Stimulated activated memory B cell treated with anti-CD40 and anti-IgM and Interleukin-4, amounts not matched to agents 10 μg/mL and 1 μg/mL and 100 μg/mL, for 72 hours (primary cell): Measurements from ENCODE around the gene LRRC61.

Source experiments
- ATAC-seq: fragments of 150-1000 bp; cut with Tn5 transposase; 2 replicates; pipeline ENCODE4 v1.10.0; 2021
- H3K27ac Mint-ChIP-seq: one replicate; pipeline ENCODE4 v1.8.0; 2022; ENCODE audit warnings: mild to moderate bottlenecking, mixed read lengths
- H3K27me3 Mint-ChIP-seq: one replicate; pipeline ENCODE4 v1.8.0; 2022; ENCODE audit warnings: mixed read lengths
- H3K36me3 Mint-ChIP-seq: one replicate; pipeline ENCODE4 v1.8.0; 2022; ENCODE audit warnings: mixed read lengths
- H3K4me1 Mint-ChIP-seq: one replicate; pipeline ENCODE4 v1.8.0; 2022; ENCODE audit warnings: mixed read lengths
- H3K4me3 Mint-ChIP-seq: one replicate; pipeline ENCODE4 v1.8.0; 2022; ENCODE audit warnings: mild to moderate bottlenecking, moderate library complexity, mixed read lengths
- H3K9me3 Mint-ChIP-seq: one replicate; pipeline ENCODE4 v1.8.0; 2022; ENCODE audit warnings: mixed read lengths

Gene LRRC61

DNA sequence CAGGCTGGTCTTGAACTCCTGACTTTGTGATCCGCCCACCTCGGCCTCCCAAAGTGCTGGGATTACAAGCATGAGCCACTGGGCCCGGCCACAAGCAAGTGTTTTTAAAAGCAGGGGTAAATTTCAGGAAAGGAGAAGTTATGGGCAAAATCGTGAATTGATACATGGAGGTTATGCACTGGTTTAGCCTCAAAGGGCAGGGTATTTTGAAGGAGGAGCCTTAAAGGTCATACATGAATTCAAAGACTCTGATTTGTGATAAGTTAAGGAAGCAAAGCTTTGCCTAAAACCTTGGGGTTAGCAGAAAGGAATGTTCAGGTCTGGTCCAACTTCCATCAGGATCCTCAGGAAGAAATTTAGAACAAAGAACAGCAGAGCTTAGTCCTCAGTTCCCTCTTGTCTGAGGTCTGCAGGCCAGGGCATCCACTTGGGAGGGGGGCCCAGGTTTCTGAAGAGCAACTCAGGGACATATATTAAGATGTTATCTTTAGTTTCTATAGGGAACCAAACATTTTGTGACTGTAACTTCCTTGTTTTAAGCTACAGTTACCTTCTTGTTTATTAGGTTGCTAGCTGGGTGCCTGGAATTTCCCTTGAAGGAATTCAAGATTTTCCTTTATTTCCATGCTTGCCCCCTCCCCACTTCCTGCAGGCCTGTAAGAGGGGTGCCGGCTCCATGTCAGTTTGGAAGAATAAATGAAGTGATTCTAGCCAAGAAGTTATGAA, 42.7 kb downstream of the LRRC61 start:
- peak; percentile 34 for ATAC-seq
- Mint-ChIP-seq H3K9me3 (no peaks in the 10 kb centered on the region), H3K36me3 (peaks cover 11% of the 10 kb centered on the region), H3K27ac (peak overlapping the region; percentile 98), H3K27me3 (no peaks in the 10 kb centered on the region), H3K4me1 (peaks cover 60% of the 10 kb centered on the region), H3K4me3 (peak overlapping the region; percentile 56)

DNA sequence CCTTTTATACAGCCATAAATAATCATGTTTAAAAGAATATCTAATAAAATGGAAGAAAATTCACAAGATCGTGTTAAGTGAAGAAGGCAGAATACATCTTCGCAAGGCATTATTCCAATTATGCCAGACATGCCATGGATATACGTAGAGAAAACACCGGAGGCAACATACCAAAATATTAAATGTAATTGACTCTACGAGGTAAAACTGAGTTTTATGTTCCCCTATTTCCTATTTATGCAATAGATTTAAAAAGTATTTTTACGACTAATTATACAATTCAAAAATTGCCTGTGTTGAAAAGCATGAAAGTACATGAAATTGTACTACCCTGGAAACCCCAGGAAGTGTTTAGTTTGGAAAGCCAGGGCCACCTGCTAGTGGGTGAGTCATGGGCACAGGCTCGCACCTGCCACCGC, 44.5 kb downstream of the LRRC61 start:
- Mint-ChIP-seq H3K27ac (peak overlapping the region; percentile 98), H3K4me3 (peak overlapping the region; percentile 91), H3K9me3 (no peaks in the 10 kb centered on the region), H3K36me3 (peaks cover 20% of the 10 kb centered on the region), H3K27me3 (no peaks in the 10 kb centered on the region), H3K4me1 (peaks cover 63% of the 10 kb centered on the region)
- no peak for ATAC-seq

DNA sequence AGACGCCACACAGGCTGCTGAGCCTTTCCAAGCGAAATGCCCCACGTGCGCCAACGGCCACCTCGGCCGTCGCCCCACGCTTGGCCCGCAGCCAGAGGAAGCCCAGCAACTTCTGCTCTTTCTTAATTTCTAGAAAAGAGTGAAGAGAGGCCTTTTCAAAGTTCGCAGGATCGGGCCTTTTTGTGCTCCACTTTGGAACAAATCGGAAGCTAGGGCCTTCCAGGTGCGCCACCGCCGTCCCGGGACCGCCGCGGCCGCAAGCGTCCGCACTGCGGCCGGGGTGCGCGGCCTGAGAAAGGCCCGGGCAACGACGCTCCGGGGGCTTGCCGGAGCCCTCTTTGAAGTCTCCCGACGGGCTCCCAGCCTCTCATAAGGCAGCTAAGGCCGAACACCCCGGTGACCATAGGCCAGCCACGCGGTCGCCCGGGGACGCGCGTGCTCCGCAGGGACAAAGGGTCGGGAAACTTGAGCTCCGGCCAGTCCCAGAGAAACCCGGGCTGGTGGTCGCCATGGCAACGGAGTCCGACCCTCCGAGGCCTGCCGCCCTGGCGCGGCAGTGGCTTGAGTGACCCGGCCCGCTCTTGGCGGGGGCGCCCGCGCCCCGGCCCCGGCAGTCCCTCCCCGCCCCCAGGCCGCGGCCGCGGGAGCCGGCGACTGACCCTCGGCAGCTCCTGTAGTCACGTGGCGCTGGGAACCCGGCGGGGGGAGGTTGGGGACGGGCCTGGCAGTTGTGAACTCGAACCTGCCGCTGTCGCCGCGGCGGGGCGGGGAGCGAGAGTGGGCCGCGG, 45.1 kb downstream of the LRRC61 start, which contains the start of gene REPIN1:
Gene REPIN1, plus strand, starts transcription at position 727 of the 788 bp plus-strand sequence. CDS start 890 bp downstream, outside the sequence.
- Mint-ChIP-seq H3K27ac (peak within 1 kb of the TSS; percentile 98), H3K36me3 (peaks cover 26% of the 10 kb centered on the region), H3K27me3 (no peaks in the 10 kb centered on the region), H3K9me3 (no peaks in the 10 kb centered on the region), H3K4me3 (peak within 1 kb of the TSS; percentile 93), H3K4me1 (peaks cover 63% of the 10 kb centered on the region)
- peak; percentile 77 for ATAC-seq

DNA sequence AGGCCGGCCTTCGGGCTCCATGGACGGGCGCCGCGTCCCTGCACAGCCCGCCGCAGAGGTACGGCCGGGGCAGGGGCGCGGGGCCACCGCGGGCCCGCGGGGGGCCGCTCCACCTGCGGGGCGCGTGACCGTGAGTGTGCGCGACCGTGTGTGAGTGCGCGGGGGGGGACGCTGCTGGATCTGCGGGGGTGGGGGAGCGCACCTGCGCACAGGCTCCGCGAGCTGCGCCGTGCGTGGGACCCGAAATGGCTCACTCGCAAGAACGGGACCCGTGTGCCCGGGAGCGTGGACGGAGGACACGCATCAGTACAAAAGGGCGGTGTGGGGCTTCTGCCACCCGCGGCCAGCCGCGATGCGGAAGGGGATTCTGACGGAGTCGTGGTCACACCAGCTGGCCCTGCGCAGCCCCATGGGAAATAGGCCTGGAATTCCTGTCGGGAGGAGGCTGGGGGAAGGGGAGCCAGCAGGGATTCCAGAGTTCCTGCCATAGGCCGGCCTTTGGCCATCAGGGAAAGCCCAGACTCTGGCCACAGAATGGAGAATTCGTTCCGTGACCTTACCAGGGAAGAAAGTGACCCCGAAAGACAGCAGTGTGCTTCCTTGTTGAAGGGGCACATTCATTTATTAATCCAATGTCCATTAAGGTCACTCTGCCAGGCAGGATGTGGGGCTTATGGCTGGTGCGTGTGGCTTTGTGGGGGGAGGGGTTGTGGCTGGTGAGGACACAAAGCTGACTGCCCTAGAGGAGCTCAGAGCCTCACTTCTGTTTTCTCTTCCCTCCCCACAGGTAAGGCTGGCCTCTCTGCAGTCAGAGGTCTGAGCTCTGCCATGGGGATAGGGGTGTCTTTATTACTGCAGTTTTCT, 46.0 kb downstream of the LRRC61 start:
- peak; percentile 80 for ATAC-seq
- peaks cover 34% of the 10 kb centered on the region for H3K36me3 Mint-ChIP-seq
- peak overlapping the region; percentile 93 for H3K4me3 Mint-ChIP-seq
- H3K27me3 Mint-ChIP-seq, result no peaks in the 10 kb centered on the region
- no peaks in the 10 kb centered on the region for H3K9me3 Mint-ChIP-seq
- H3K4me1 Mint-ChIP-seq, result peaks cover 63% of the 10 kb centered on the region
- H3K27ac Mint-ChIP-seq, result peak overlapping the region; percentile 98

DNA sequence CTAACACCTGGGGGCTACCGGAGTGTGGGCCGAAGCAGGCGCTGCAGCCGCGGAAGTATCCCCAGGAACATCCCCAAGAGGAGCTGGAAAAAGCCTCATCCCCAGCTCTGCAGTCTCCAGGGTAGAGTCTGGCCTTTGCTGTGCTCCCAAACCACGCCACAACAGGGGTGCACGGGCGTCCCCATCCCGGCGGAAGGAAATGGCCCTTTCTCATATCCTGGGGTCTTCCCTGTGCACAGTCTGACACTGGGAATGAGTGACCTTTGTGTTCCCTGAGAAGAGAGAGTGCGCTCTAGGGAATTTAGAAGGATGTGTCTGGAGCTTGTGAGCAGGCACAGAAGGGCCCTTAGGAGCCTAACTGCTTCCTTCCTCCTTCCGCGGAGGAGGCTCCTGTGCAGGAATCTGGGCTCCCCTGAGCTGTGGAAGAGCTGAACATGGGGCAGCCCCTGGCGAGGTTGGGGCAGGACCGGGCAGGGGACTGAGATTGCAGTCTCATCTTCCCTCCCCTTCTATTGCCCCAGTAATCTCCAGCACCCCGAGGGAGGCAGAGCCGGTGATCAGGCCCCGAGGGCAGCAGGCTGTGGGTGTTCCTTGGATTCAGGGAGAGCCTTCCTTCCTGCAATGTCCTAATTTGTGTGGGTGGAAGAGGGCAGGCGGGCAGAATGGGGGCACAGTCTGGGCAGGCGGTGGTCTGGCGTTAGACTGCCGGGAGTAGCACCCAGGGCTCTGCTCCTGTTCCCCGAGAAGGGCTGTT, 46.8 kb downstream of the LRRC61 start:
- Mint-ChIP-seq H3K36me3 (peaks cover 41% of the 10 kb centered on the region), H3K27ac (peak overlapping the region; percentile 98), H3K4me1 (peaks cover 68% of the 10 kb centered on the region), H3K9me3 (no peaks in the 10 kb centered on the region), H3K27me3 (no peaks in the 10 kb centered on the region), H3K4me3 (peak overlapping the region; percentile 93)
- ATAC-seq, result no peak

DNA sequence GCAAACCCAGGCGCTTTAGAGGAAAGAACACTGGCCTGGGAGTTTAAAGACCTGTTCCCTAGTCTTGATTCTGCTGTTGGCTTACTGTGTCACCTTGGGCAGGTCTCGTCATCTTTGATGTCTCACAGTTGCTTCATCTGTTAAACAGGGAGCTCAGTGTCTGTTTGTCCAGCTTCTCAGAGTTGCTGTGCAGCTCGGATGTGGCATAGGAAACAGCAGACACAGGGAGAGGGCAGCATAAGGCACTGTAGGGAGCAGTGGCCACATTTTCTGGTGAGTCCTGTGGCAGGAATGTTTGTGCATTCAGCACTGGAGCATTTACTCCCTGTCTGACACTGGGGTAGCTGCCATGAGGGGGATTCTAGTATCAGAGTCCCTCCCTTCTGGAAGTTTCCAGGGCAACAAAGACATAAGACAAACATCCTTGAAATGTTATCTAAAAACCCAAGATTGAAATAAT, 47.5 kb downstream of the LRRC61 start:
- H3K27ac Mint-ChIP-seq, result peak overlapping the region; percentile 98
- H3K27me3 Mint-ChIP-seq, result no peaks in the 10 kb centered on the region
- no peaks in the 10 kb centered on the region for H3K9me3 Mint-ChIP-seq
- peak overlapping the region; percentile 93 for H3K4me3 Mint-ChIP-seq
- H3K36me3 Mint-ChIP-seq, result peaks cover 41% of the 10 kb centered on the region
- H3K4me1 Mint-ChIP-seq, result peaks cover 68% of the 10 kb centered on the region
- ATAC-seq, result no peak

DNA sequence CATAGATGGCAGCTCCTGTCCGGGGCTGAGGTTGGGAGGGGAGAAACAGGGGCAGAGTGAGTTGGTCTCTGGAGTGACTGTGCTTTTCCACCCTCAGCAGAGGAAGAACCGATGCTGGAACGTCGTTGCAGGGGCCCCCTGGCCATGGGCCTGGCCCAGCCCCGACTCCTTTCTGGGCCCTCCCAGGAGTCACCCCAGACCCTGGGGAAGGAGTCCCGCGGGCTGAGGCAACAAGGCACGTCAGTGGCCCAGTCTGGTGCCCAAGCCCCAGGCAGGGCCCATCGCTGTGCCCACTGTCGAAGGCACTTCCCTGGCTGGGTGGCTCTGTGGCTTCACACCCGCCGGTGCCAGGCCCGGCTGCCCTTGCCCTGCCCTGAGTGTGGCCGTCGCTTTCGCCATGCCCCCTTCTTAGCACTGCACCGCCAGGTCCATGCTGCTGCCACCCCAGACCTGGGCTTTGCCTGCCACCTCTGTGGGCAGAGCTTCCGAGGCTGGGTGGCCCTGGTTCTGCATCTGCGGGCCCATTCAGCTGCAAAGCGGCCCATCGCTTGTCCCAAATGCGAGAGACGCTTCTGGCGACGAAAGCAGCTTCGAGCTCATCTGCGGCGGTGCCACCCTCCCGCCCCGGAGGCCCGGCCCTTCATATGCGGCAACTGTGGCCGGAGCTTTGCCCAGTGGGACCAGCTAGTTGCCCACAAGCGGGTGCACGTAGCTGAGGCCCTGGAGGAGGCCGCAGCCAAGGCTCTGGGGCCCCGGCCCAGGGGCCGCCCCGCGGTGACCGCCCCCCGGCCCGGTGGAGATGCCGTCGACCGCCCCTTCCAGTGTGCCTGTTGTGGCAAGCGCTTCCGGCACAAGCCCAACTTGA, 48.2 kb downstream of the LRRC61 start:
- H3K27ac Mint-ChIP-seq, result peak overlapping the region; percentile 98

DNA sequence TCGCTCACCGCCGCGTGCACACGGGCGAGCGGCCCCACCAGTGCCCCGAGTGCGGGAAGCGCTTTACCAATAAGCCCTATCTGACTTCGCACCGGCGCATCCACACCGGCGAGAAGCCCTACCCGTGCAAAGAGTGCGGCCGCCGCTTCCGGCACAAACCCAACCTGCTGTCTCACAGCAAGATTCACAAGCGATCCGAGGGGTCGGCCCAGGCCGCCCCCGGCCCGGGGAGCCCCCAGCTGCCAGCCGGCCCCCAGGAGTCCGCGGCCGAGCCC, 48.8 kb downstream of the LRRC61 start:
- peaks cover 70% of the 10 kb centered on the region for H3K4me1 Mint-ChIP-seq

More for the DNA sequence above, 48.2 kb downstream of the LRRC61 start:
- no peaks in the 10 kb centered on the region for H3K9me3 Mint-ChIP-seq
- ATAC-seq, result no peak
- H3K4me1 Mint-ChIP-seq, result peaks cover 68% of the 10 kb centered on the region
- no peaks in the 10 kb centered on the region for H3K27me3 Mint-ChIP-seq
- H3K36me3 Mint-ChIP-seq, result peaks cover 41% of the 10 kb centered on the region
- H3K4me3 Mint-ChIP-seq, result no peak overlapping the region

DNA sequence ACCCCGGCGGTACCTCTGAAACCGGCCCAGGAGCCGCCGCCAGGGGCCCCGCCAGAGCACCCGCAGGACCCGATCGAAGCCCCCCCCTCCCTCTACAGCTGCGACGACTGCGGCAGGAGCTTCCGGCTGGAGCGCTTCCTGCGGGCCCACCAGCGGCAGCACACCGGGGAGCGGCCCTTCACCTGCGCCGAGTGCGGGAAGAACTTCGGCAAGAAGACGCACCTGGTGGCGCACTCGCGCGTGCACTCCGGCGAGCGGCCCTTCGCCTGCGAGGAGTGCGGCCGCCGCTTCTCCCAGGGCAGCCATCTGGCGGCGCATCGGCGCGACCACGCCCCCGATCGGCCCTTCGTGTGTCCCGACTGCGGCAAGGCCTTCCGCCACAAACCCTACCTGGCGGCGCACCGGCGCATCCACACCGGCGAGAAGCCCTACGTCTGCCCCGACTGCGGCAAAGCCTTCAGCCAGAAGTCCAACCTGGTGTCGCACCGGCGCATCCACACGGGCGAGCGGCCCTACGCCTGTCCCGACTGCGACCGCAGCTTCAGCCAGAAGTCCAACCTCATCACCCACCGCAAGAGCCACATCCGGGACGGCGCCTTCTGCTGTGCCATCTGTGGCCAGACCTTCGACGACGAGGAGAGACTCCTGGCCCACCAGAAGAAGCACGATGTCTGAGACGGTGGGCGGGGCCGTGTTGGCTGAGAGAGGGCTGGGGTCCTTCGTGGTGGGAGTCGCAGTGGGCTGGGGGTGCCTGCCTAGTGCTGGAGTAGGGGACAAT, 49.3 kb downstream of the LRRC61 start:
- Mint-ChIP-seq H3K4me3 (peak overlapping the region; percentile 43), H3K4me1 (peaks cover 70% of the 10 kb centered on the region), H3K36me3 (peaks cover 41% of the 10 kb centered on the region), H3K9me3 (no peaks in the 10 kb centered on the region), H3K27ac (peak overlapping the region; percentile 95), H3K27me3 (no peaks in the 10 kb centered on the region)
- ATAC-seq, result no peak

More for the DNA sequence above, 48.8 kb downstream of the LRRC61 start:
- Mint-ChIP-seq H3K9me3 (no peaks in the 10 kb centered on the region), H3K4me3 (no peak overlapping the region), H3K27me3 (no peaks in the 10 kb centered on the region), H3K27ac (no peak overlapping the region), H3K36me3 (peaks cover 41% of the 10 kb centered on the region)
- no peak for ATAC-seq

DNA sequence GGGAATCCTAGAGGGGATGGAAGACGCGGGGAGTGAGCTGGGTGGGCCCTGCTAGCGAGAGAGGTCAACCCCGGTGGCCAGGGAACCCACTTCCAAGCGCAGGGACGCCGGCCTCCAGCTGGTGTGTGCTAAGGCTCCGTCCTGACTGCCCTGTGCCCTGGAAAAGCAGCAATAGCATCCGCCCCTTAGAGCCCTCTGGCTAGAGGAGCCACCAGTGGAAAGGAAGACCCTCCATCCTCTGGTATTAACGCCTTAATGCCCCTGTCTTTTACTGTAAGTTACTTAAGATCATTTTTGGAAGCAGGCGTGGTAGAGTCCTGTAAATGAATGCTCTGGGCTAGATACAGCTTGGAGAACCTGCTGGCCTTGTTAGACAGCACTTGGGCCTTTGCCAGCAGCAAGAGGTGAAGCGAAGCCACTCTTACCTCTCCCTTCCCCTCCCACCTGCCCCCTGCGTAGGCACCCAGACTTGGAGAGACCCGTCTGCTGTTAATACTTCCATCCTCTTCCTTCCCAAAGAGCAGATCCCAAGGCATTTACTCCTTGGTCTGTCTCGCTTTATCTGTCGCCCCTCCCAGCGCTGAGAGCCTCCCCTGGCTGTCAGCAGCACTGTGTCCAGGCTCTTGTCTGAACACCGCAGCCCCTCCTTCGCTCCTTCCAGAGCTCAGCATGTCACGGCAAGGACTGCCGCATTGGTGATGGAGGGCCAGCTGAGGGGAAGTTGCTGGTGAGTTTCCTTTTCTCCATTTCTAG, 50.1 kb downstream of the LRRC61 start:
- Mint-ChIP-seq H3K27ac (peak overlapping the region; percentile 95), H3K36me3 (peaks cover 41% of the 10 kb centered on the region), H3K9me3 (no peaks in the 10 kb centered on the region), H3K4me1 (peaks cover 78% of the 10 kb centered on the region), H3K27me3 (no peaks in the 10 kb centered on the region), H3K4me3 (peak overlapping the region; percentile 74)
- no peak for ATAC-seq

DNA sequence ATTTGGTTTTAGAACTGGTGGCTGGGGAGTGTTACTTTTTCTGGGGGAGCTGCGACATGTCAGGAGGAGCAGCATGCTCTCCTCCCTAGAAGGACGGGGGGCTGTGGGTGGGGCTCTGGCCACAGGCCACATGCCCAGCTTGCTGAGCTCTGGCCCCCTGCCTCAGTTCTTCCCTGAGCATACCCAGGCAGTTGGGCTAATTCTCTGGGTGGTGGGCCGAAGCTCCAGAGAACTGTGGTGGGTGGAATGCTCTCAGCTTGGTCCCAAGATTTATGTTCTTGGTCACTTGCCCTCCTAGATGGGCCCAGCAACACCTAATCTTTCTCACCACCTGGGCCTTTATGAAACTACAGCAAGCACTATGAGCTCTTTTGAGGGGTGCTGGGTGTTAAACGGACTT, 50.9 kb downstream of the LRRC61 start:
- peak overlapping the region; percentile 95 for H3K27ac Mint-ChIP-seq
- peaks cover 81% of the 10 kb centered on the region for H3K4me1 Mint-ChIP-seq
- H3K4me3 Mint-ChIP-seq, result no peak overlapping the region
- peaks cover 41% of the 10 kb centered on the region for H3K36me3 Mint-ChIP-seq
- no peak for ATAC-seq
- H3K9me3 Mint-ChIP-seq, result no peaks in the 10 kb centered on the region
- H3K27me3 Mint-ChIP-seq, result no peaks in the 10 kb centered on the region

DNA sequence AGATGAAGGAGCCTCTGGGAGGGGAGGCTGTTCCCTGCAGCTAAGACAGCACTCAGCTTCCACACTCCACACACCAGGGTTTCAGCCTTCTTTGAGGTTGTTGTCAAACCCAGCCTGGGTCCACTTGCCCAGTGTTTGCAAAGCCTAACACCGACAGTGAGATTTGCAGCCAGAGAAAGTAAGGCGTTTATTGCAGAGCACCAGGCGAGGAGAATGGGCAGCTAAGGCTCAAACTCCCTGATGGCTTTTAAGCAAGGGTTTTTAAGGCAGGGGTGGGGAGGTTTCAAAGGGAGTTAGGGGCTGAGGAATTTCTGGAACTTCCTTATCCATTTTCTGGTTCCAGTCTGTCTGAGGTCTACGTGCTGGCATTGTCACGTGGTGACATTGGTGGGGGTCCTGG, 51.3 kb downstream of the LRRC61 start:
- H3K4me3 Mint-ChIP-seq, result no peak overlapping the region
- peaks cover 41% of the 10 kb centered on the region for H3K36me3 Mint-ChIP-seq
- peak overlapping the region; percentile 95 for H3K27ac Mint-ChIP-seq
- no peaks in the 10 kb centered on the region for H3K9me3 Mint-ChIP-seq
- no peaks in the 10 kb centered on the region for H3K27me3 Mint-ChIP-seq
- peaks cover 79% of the 10 kb centered on the region for H3K4me1 Mint-ChIP-seq
- no peak for ATAC-seq
